Measurements from ENCODE around the gene STAC. TPM values are rescaled to one million over a fixed set of nuclear protein-coding genes. Genes with fewer than 3 reads are reported as not detected.

Gene STAC
- total RNA-seq, 1 donor from 2014 or later: 7.1 TPM

- Histone ChIP-seq H3K27ac (ENCODE audit: low read depth, low read length) (no peak overlapping the region), H3K79me2 (ENCODE audit: insufficient read depth, low read length) (no peaks in the 10 kb centered on the region), H3K4me2 (ENCODE audit: low read length) (no peak overlapping the region), H3K27me3 (ENCODE audit: insufficient read depth, low read length) (no peaks in the 10 kb centered on the region), H4K20me1 (ENCODE audit: insufficient read depth, low read length) (no peaks in the 10 kb centered on the region), H3K9ac (ENCODE audit: low read length) (no peak overlapping the region), H2AFZ (ENCODE audit: low read depth, low read length) (no peak overlapping the region), H3K4me3 (ENCODE audit: insufficient read depth, low read depth, low read length) (no peak overlapping the region), H3K4me1 (ENCODE audit: insufficient read depth, low read length) (peaks cover 5% of the 10 kb centered on the region), H3K9me3 (ENCODE audit: insufficient read depth, low read depth, low read length) (no peaks in the 10 kb centered on the region), H3K36me3 (ENCODE audit: insufficient read depth, low read length) (peaks cover 2% of the 10 kb centered on the region)
- FAIRE-seq (no peak), DNase-seq (ENCODE audit: low read depth) (no peak)
- Mint-ChIP-seq H3K27me3 (ENCODE audit: low read depth, unreplicated experiment) (no peaks in the 10 kb centered on the region), H3K36me3 (ENCODE audit: low read depth, unreplicated experiment) (no peaks in the 10 kb centered on the region), H3K9me3 (ENCODE audit: unreplicated experiment) (no peaks in the 10 kb centered on the region), H3K4me3 (ENCODE audit: unreplicated experiment) (no peak overlapping the region), H3K27ac (ENCODE audit: unreplicated experiment) (no peak overlapping the region), H3K4me1 (ENCODE audit: low read depth, unreplicated experiment) (peaks cover 6% of the 10 kb centered on the region)
- TF ChIP-seq, protein P1, sequence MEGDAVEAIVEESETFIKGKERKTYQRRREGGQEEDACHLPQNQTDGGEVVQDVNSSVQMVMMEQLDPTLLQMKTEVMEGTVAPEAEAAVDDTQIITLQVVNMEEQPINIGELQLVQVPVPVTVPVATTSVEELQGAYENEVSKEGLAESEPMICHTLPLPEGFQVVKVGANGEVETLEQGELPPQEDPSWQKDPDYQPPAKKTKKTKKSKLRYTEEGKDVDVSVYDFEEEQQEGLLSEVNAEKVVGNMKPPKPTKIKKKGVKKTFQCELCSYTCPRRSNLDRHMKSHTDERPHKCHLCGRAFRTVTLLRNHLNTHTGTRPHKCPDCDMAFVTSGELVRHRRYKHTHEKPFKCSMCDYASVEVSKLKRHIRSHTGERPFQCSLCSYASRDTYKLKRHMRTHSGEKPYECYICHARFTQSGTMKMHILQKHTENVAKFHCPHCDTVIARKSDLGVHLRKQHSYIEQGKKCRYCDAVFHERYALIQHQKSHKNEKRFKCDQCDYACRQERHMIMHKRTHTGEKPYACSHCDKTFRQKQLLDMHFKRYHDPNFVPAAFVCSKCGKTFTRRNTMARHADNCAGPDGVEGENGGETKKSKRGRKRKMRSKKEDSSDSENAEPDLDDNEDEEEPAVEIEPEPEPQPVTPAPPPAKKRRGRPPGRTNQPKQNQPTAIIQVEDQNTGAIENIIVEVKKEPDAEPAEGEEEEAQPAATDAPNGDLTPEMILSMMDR (IDR thresholded peaks at IDR 0.05; ENCODE audit: insufficient read depth, low read depth, low read length): no peak
- no peak for TF ChIP-seq EZH2 (IDR thresholded peaks at IDR 0.05; ENCODE audit: insufficient read depth, low read length)
Observed at GRCh38 chr3:36520241-36521006, 140.1 kb downstream of the STAC start.

DNA sequence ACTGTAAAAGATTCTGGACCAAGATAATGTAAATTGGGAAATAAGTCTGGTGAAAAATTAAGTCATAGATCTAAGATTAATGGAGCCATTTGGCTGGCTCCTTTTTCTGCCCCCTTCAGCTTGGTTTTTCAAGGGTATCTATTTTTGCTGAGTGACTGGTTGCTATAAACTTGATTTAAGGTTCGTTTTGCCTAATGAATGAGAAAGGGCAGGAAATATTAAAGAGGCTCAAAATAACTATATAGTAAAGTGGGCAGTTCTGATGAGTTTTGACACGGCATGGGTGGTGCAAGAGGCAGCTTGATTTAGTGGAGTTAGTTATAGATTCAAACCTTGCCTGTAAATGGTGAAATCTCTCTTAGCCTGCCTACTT is 140.7 kb downstream of the STAC start:
- Mint-ChIP-seq H3K27ac (ENCODE audit: unreplicated experiment) (no peak overlapping the region), H3K27me3 (ENCODE audit: low read depth, unreplicated experiment) (no peaks in the 10 kb centered on the region), H3K36me3 (ENCODE audit: low read depth, unreplicated experiment) (no peaks in the 10 kb centered on the region), H3K4me1 (ENCODE audit: low read depth, unreplicated experiment) (peaks cover 11% of the 10 kb centered on the region), H3K9me3 (ENCODE audit: unreplicated experiment) (no peaks in the 10 kb centered on the region), H3K4me3 (ENCODE audit: unreplicated experiment) (no peak overlapping the region)
- no peak for FAIRE-seq
- Histone ChIP-seq H3K9ac (ENCODE audit: low read length) (no peak overlapping the region), H3K4me1 (ENCODE audit: insufficient read depth, low read length) (peaks cover 8% of the 10 kb centered on the region), H3K27ac (ENCODE audit: low read depth, low read length) (no peak overlapping the region), H3K36me3 (ENCODE audit: insufficient read depth, low read length) (peaks cover 2% of the 10 kb centered on the region), H4K20me1 (ENCODE audit: insufficient read depth, low read length) (no peaks in the 10 kb centered on the region), H3K4me2 (ENCODE audit: low read length) (no peak overlapping the region), H3K4me3 (ENCODE audit: insufficient read depth, low read depth, low read length) (no peak overlapping the region), H3K27me3 (ENCODE audit: insufficient read depth, low read length) (no peaks in the 10 kb centered on the region), H3K9me3 (ENCODE audit: insufficient read depth, low read depth, low read length) (no peaks in the 10 kb centered on the region), H3K79me2 (ENCODE audit: insufficient read depth, low read length) (no peaks in the 10 kb centered on the region), H2AFZ (ENCODE audit: low read depth, low read length) (no peak overlapping the region)
- TF ChIP-seq, protein P1 (IDR thresholded peaks at IDR 0.05; ENCODE audit: insufficient read depth, low read depth, low read length): no peak
- no peak for TF ChIP-seq EZH2 (IDR thresholded peaks at IDR 0.05; ENCODE audit: insufficient read depth, low read length)
- no peak for DNase-seq (ENCODE audit: low read depth)

GRCh38 chr3:36524560-36524959 is 144.3 kb downstream of the STAC start:
- TF ChIP-seq, protein P1 (IDR thresholded peaks at IDR 0.05; ENCODE audit: insufficient read depth, low read depth, low read length): no peak
- TF ChIP-seq EZH2 (IDR thresholded peaks at IDR 0.05; ENCODE audit: insufficient read depth, low read length): no peak
- Mint-ChIP-seq H3K27ac (ENCODE audit: unreplicated experiment) (no peak overlapping the region), H3K4me1 (ENCODE audit: low read depth, unreplicated experiment) (peaks cover 11% of the 10 kb centered on the region), H3K27me3 (ENCODE audit: low read depth, unreplicated experiment) (no peaks in the 10 kb centered on the region), H3K9me3 (ENCODE audit: unreplicated experiment) (no peaks in the 10 kb centered on the region), H3K4me3 (ENCODE audit: unreplicated experiment) (no peak overlapping the region), H3K36me3 (ENCODE audit: low read depth, unreplicated experiment) (no peaks in the 10 kb centered on the region)
- Histone ChIP-seq H4K20me1 (ENCODE audit: insufficient read depth, low read length) (no peaks in the 10 kb centered on the region), H3K9ac (ENCODE audit: low read length) (no peak overlapping the region), H3K4me2 (ENCODE audit: low read length) (no peak overlapping the region), H3K27ac (ENCODE audit: low read depth, low read length) (peak overlapping the region; percentile 86), H3K27me3 (ENCODE audit: insufficient read depth, low read length) (no peaks in the 10 kb centered on the region), H3K79me2 (ENCODE audit: insufficient read depth, low read length) (no peaks in the 10 kb centered on the region), H2AFZ (ENCODE audit: low read depth, low read length) (no peak overlapping the region), H3K9me3 (ENCODE audit: insufficient read depth, low read depth, low read length) (no peaks in the 10 kb centered on the region), H3K4me1 (ENCODE audit: insufficient read depth, low read length) (peaks cover 8% of the 10 kb centered on the region), H3K4me3 (ENCODE audit: insufficient read depth, low read depth, low read length) (no peak overlapping the region), H3K36me3 (ENCODE audit: insufficient read depth, low read length) (peaks cover 3% of the 10 kb centered on the region)
- FAIRE-seq: no peak
- DNase-seq (ENCODE audit: low read depth): no peak
